ENCODE measurements around the gene PRSS36. TPM values are rescaled to one million over a fixed set of nuclear protein-coding genes. Genes with fewer than 3 reads are reported as not detected.

Gene PRSS36
- total RNA-seq, 1 experiment from 2014 or later = 0.66 TPM

DNA sequence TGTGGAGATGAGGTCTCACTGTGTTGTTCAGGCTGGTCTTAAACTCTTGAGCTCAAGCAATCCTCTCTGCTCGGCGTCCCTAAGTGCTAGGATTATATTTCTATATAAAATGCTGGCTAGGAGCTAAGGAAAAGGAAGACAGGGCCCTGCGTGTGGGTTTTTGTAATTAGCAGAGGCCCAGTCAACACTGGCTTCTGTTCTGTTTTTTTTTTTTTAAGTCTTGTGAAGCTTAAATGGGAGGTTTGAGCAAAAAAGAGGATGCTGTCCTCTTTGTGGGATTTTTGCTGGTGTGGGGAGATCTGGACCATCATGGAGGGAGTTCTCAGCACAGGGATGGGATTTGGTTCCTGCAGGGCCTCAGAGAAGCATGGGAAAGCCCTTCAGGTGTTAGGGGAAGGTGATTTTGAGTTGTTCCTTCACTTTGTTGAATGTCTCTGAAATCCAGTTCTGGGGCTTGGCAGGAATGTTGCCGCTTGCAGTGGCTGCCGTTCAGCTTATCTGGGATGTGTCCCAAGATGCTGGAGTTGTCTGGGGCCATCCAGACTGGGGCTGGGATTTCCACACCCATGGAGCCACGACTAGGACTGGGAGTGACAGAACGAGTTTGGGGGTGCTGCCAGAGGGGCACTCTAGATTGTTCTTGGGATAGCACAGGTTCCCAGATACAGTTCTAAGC is 48.5 kb upstream of the PRSS36 start:
- WGBS (ENCODE audit: extremely low coverage, insufficient read length, low lambda C conversion rate) = no CpG with 5 or more reads among the region's 7 CpGs
- peak overlapping the region in 2 of 3 experiments; percentile 76 to 77; a peak in 3 of 7 replicates for H3K27ac Mint-ChIP-seq

More for the DNA sequence above, 48.5 kb upstream of the PRSS36 start:
- H3K27me3 ChIP-seq (ENCODE audit: insufficient read depth, low read length) = no peaks in the 10 kb centered on the region
- no peak overlapping the region for H4K91ac ChIP-seq (ENCODE audit: insufficient read length, low read depth, low read length)
- H3K18ac ChIP-seq (ENCODE audit: insufficient read length, low read depth, low read length) = no peak overlapping the region
- H2AFZ ChIP-seq (ENCODE audit: low read length) = no peak overlapping the region
- no peak overlapping the region for H2BK12ac ChIP-seq (ENCODE audit: insufficient read length, low read depth, low read length)
- H2BK15ac ChIP-seq (ENCODE audit: low read depth, low read length) = no peak overlapping the region
- no peak overlapping the region for H3K4me2 ChIP-seq (ENCODE audit: insufficient read depth, insufficient read length, low read length)
- H2BK120ac ChIP-seq (ENCODE audit: low read depth, low read length, poor library complexity, severe bottlenecking) = no peak overlapping the region
- no peak overlapping the region for H4K8ac ChIP-seq (replicated peaks; ENCODE audit: insufficient read length, low read depth, low read length)
- Mint-ChIP-seq H3K4me1 (peaks cover 15 to 18% of the 10 kb centered on the region in 2 experiments), H3K4me3 (peak overlapping the region in 1 of 2 experiments; percentile 45; a peak in 2 of 5 replicates), H3K36me3 (ENCODE audit: insufficient read depth in 1 of 3, low read depth in 3 of 3) (peaks cover 23 to 58% (median 40%) of the 10 kb centered on the region in 3 experiments), H3K9me3 (no peaks in the 10 kb centered on the region; a peak in 1 of 5 replicates), H3K27me3 (ENCODE audit: low read depth) (peaks cover 3% of the 10 kb centered on the region)
- H2BK20ac ChIP-seq (ENCODE audit: low read depth, low read length, poor library complexity, severe bottlenecking) = no peak overlapping the region
- no peaks in the 10 kb centered on the region for H3K79me1 ChIP-seq (ENCODE audit: insufficient read depth, low read depth, low read length, poor library complexity, severe bottlenecking)
- no peak overlapping the region for H3K9ac ChIP-seq (ENCODE audit: extremely low read depth, insufficient read length, low read length)
- no peak overlapping the region for H2AK5ac ChIP-seq (ENCODE audit: insufficient read length, low read length)
- H2BK5ac ChIP-seq (ENCODE audit: insufficient read length, low read length) = no peak overlapping the region
- H3K79me2 ChIP-seq (ENCODE audit: insufficient read depth, low read length) = no peaks in the 10 kb centered on the region
- no peak for DNase-seq
- H4K5ac ChIP-seq (ENCODE audit: insufficient read length, low read depth, low read length) = no peak overlapping the region
- H3K23ac ChIP-seq (ENCODE audit: insufficient read length, low read depth, low read length) = no peak overlapping the region
- no peak overlapping the region for H3T11ph ChIP-seq (ENCODE audit: low read length)
- peaks cover 15% of the 10 kb centered on the region for H3K23me2 ChIP-seq (ENCODE audit: insufficient read length, low read depth, low read length, poor library complexity, severe bottlenecking)
- H3K4me1 ChIP-seq (ENCODE audit: insufficient read depth, low read length) = no peaks in the 10 kb centered on the region; the same call in 1 of the 2 replicates
- no peak overlapping the region for H3K4ac ChIP-seq (ENCODE audit: low read depth, low read length)
- H4K20me1 ChIP-seq (ENCODE audit: control insufficient read depth, insufficient read depth, insufficient read length) = no peaks in the 10 kb centered on the region
- no peak overlapping the region for H3K14ac ChIP-seq (ENCODE audit: insufficient read depth, low read length)
- TF ChIP-seq, protein P1, sequence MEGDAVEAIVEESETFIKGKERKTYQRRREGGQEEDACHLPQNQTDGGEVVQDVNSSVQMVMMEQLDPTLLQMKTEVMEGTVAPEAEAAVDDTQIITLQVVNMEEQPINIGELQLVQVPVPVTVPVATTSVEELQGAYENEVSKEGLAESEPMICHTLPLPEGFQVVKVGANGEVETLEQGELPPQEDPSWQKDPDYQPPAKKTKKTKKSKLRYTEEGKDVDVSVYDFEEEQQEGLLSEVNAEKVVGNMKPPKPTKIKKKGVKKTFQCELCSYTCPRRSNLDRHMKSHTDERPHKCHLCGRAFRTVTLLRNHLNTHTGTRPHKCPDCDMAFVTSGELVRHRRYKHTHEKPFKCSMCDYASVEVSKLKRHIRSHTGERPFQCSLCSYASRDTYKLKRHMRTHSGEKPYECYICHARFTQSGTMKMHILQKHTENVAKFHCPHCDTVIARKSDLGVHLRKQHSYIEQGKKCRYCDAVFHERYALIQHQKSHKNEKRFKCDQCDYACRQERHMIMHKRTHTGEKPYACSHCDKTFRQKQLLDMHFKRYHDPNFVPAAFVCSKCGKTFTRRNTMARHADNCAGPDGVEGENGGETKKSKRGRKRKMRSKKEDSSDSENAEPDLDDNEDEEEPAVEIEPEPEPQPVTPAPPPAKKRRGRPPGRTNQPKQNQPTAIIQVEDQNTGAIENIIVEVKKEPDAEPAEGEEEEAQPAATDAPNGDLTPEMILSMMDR (conservative IDR thresholded peaks at IDR 0.05) = no peak
- H3K27ac ChIP-seq (ENCODE audit: insufficient read length, low read depth, low read length) = no peak overlapping the region
- no peaks in the 10 kb centered on the region for H3K9me3 ChIP-seq (ENCODE audit: control insufficient read depth, low read depth, low read length)
- no peak overlapping the region for H3K56ac ChIP-seq (ENCODE audit: insufficient read length, low read depth, low read length)

All from H9 (cell line).